ENCODE data around the gene RNF44.

Gene RNF44

DNA sequence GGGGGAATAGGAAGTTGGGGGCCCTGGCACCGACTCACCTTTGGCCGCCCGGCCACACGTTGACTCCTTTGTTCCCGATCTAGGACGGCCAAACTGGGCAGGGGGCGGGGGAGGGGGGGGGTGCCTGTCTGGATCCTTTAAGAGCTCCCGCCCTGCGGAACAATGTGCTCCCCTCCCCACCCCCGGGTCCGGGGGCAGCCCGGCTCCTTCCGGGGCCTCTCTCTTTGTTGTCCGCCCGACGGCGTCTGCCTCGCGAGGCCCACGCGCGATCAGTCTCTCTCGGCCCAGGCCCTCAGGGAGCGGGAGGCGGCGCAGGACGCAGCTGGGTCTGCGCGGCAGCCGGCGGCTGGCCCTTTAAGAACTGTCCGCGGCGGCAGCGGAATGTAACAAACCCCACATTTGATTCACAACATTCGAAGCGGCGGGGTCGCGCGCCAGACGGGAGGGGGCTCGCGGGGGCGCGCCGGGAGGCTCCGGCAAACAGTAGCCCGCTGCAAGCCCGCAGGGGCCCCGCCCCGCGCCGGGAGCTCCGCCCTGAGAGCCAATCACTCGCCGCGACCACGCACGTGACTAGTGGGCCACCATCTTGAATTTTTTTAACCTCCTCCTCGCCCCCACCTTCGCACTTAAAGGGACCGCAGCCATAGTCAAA is at the start of gene RNF44:
Gene RNF44 (minus strand): TSS at position 501 of the 652 bp plus-strand sequence. CDS start 4,930 bp downstream, outside the sequence.
- peak; percentile 96 for DNase-seq (ENCODE audit: low read depth)

DNA sequence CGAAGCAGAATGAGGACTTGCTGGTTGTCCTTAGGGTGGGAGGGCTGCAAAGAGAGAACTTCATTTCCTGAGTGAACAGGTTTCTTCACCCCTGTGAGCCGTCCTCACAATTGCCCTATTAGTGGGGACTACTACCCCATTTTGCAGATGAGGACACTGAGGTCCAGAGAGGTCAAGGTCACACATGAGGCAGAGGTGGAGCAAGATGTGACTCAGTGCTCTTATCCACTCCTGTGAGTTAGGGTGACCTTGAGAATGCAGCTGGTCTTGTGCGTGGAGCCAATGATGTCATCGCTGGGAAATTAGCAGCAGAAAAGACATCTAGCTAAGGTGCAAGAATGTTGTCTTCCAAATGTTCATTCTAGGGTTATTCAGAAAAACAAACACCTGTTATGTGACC is 45.9 kb upstream of the RNF44 start:
- DNase-seq (ENCODE audit: low read depth): no peak

DNA sequence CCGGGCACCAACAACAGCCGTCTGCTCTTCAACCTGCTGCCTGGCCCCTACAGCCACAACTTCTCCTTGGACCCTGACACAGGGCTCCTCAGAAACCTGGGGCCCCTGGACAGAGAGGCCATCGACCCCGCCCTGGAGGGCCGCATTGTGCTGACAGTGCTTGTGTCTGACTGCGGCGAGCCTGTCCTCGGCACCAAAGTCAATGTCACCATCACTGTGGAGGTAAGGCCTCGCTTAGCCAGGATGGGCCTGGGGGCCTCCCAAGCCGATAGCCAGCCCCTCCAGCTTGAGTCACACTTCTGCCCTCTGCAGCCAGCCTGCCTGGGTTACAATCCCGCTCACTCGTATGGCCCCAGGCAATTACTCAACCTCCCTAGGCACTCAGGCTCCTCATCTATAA is 44.2 kb upstream of the RNF44 start:
- DNase-seq (ENCODE audit: low read depth): no peak

DNA sequence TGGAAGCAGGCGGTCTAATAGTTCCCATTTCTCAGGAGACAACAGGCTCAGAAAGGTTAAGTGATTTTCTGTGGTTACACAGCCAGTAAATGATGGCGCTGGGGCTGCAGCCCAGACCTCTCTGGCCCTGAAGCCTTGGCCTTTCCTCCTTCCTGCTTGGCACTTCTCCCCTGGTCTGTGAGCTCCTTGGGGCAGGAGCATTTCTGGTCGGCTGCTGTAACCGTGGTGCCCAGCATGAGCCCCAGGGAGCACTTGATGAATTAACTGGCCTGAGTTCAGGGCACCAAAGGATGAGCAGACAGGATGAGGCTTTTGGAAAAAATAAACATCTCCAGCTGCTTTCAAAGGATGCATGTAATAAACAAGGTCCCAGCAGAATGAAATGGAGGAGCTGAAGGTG is 42.1 kb upstream of the RNF44 start:
- no peak for DNase-seq (ENCODE audit: low read depth)

DNA sequence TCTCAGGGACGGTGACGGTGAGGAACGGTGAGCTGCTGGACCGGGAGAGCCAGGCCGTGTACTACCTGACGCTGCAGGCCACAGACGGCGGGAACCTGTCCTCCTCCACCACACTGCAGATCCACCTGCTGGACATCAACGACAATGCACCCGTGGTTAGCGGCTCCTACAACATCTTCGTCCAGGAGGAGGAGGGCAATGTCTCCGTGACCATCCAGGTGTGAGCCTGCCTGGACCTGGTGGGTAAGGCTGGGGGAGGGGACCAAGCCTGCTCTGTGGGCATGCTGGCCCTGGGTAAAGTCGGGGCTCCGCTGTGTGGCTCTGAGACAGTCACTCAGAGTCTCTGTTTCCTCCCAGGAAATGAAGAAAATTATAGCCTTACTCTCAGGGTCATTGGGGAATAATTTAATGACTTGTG is 41.2 kb upstream of the RNF44 start:
- DNase-seq (ENCODE audit: low read depth): peak; percentile 14

DNA sequence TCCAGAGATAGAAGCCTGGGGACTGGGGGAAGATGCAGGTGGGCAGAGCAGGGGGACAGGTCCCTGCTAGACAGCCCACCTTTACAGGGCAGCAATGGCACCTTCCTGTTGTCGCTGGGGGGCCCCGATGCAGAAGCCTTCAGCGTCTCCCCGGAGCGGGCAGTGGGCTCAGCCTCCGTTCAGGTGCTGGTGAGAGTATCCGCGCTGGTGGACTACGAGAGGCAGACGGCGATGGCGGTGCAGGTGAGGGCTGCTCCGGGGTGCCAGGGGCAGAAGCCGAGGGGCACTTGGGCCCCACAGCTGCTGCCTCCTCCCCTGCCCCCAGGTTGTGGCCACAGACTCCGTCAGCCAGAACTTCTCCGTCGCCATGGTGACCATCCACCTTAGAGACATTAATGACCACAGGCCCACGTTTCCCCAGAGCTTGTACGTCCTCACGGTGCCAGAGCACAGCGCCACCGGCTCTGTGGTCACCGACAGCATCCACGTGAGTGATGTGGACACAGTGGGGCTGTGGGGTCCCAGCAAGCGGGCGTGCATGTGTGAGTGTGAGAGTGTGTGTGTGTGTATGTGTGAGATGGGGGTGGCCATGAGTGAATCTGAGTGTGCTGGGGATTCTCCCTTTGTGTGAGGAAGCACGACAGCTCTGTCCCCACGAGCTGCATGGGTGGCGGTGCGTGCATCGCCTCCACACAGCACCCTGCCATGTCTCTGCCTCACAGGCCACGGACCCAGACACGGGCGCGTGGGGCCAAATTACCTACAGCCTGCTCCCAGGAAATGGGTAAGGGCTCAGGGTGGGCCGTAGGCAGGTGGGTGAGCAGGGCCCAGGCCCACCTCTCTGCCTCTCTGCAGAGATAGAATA is 40.3 kb upstream of the RNF44 start:
- no peak for DNase-seq (ENCODE audit: low read depth)

DNA sequence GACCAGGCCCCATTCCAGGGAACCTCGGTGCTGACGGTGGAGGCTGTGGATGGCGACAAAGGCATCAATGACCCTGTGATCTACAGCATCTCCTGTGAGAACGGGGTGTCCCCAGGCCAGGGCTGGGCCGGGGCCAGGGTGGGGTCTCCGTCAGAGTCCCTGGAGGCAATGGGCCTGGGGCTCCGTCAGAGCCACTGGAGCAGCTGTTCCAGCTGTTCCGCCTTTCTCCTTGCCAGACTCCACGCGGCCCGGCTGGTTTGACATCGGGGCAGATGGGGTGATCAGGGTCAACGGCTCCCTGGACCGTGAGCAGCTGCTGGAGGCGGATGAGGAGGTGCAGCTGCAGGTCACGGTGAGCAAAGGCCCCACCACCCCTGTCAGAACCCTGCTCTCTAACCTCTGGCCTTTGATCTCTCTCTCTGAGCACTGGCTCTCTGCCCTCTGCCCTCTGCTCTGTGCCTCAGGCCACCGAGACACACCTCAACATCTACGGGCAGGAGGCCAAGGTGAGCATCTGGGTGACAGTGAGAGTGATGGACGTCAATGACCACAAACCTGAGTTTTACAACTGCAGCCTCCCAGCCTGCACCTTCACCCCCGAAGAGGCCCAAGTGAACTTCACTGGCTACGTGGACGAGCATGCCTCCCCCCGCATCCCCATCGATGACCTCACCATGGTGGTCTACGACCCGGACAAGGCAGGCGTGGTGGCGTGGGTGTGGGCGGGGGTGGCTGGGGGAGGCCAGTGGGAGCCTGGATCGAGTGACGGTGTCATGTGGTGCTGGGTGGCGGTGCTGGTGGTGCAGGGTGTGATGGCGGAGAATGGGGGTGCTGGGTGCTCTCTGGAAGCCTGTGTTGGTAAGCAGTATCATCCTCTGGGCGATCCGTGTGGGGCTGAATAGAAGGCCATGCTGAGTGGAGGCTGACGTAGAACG is 38.6 kb upstream of the RNF44 start:
- no peak for DNase-seq (ENCODE audit: low read depth)

DNA sequence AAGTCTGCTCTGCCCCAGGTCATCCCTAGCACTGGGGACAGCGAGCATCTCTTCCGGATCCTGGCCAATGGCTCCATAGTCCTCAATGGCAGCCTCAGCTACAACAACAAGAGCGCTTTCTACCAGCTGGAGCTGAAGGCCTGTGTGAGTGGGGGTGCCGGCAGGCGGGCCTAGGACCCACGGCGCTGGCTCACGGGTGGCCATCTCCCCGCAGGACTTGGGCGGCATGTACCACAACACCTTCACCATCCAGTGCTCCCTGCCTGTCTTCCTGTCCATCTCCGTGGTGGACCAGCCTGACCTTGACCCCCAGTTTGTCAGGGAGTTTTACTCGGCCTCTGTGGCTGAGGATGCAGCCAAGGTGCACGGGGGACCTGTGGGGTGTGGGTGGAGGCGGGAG is 37.9 kb upstream of the RNF44 start:
- no peak for DNase-seq (ENCODE audit: low read depth)

DNA sequence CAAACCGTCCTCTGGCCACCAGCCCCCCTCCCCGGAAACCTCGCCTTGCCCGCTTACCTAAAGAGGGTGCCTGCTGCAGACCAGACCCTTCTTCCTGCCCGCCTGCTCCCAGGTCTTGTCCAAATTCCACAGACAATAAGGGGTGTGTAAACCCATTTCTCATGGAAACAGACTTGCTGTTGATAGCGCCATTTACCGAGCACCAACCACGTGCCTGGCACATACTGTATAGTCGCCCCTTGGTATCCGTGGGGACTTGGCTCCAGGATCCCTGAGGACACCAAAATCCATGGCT is 37.0 kb upstream of the RNF44 start:
- DNase-seq (ENCODE audit: low read depth): no peak

DNA sequence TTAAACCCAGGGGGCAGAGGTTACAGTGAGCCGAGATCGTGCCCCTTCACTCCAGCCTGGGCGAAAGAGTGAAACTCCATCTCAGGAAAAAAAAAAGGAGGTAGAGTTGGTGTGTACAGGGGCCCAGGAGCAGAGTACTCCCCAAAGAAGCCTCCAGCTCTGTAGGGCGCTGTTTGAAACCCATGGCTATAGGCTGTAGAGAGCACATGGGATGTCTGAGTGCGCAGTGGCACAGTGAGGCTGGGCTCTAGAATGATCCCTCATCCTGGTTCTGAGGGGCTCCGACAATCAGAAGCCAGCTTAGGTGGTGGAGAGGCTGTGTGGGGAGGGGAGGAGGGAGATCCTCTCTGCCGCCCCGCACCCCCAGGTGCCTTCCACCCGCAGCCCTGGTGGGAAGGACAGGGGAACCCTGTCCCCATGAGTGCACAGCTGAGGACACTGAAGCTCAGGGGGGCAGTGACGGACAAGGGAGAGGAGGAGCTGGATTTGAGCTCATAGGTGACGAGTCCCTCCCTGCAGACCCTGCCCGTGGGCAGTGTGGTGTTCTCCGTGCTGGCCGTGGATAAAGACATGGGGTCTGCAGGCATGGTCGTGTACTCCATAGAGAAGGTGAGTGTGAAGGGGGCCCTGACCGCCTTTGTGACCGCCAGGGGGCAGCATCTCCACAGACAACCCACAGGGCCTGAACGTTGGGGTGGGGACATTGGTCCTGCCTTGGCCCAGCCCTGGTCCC is 36.5 kb upstream of the RNF44 start:
- DNase-seq (ENCODE audit: low read depth): peak; percentile 75

DNA sequence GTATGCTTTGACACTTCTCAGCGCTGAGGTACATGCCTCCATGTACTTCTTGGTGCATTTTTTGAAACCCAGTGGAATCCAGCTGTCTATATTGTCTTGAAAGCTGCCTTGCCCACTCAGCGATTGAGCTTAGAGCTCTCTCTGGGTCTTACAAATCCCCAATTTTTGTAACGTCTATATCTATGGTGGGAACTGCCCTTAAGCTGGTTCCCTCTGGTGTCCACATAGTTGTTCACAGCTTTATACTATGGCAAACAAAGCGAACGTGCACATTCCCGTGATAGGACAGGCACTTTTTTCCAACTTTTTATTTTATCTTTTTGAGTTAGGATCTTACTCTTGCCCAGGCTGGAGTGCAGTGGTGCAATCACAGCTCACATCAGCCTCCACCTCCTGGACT is 32.8 kb upstream of the RNF44 start:
- no peak for DNase-seq (ENCODE audit: low read depth)

DNA sequence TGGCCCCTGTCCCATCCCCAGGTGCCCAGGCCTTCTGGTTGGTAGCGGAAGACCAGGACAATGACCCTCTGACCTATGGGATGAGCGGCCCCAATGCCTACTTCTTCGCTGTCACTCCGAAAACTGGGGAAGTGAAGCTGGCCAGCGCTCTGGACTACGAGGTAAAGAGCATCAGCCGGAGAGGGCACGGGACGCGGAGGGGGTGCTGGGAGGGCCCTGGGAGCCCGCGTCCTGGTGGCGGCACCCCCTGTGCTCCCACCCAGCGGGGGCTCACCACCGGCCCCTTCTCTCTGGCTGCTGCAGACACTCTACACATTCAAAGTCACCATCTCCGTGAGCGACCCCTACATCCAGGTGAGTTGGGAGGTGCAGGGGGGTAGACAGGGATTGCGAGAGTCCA is 31.5 kb upstream of the RNF44 start:
- no peak for DNase-seq (ENCODE audit: low read depth)

DNA sequence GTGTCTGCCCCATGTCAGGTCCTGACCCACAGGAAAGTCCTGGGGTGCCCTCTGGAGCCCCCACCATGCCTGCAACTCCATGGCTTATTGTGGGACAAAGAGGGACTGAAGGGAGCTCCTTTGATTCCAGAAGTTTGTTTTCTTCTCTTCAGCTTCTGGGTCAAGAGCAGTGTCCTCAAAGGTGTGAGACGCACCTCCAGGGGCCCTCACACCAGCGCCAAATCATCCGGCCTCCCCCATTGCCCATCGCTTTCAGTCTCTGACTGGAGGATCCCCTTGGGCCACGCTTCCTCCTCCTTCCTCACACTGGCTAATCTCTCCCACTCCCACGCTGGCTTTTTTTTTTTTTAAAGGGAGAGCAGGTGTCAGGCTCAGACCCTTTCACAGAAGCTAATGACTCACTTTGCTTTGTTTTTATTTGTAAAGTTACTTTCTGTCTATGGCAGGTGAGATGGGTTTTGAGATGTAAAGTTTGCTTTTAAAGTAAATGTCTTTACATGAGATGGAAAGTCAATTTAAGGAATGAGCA is 28.6 kb upstream of the RNF44 start:
- DNase-seq (ENCODE audit: low read depth): no peak

DNA sequence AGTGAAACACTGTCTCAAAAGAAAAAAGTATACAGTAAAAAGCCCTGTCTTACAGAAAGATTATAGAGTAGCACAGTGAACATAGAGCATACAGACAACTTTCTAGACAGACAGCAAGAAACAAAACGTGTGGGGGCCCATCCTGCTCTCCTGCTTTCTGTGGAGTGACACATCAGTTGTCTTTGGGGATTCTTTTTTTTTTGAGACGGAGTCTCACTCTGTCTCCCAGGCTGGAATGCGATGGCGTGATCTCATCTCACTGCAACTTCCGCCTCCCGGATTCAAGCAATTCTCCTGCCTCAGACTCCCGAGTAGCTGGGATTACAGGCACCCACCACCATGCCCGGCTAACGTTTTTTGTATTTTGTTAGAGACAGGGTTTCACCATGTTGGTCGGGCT is 26.8 kb upstream of the RNF44 start:
- no peak for DNase-seq (ENCODE audit: low read depth)

DNA sequence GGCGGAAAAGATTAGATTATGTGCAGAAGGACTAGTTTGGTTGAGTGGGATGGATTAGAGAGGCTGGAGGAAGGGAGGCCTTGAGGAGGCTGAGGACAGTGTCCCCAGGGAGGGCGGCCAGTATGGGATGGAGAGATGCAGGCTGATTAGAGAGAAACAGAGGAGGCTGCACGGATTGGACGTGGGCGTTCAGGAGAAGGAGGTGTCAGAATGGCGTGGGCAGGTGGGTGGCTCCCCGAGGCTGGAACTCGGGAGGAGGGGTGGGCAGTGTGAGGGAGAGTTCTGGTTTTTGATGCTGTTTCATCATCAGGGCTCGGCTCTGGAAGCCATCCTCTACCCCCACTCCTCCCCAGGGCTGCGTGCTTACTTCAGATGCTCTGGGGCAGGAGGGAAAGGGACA is 25.0 kb upstream of the RNF44 start:
- no peak for DNase-seq (ENCODE audit: low read depth)

DNA sequence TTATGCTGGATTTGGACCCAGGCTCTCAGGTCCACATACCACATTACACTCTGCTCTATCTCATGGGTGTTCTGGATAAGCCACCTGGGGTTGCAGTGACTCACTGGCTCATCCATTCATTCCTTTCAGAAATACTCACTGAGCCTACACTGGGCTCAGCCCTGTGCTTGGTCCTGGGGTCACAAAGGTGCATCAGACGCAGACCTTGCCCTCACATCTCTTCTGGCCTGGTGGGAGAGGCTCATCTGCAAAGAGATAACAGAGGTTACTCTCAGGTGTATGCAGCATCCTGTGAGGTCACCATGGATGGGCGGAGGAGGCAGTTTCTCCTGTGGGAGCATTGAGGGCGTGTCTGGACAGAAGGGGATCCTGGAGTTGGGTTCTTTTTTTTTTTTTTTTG is 24.1 kb upstream of the RNF44 start:
- no peak for DNase-seq (ENCODE audit: low read depth)

DNA sequence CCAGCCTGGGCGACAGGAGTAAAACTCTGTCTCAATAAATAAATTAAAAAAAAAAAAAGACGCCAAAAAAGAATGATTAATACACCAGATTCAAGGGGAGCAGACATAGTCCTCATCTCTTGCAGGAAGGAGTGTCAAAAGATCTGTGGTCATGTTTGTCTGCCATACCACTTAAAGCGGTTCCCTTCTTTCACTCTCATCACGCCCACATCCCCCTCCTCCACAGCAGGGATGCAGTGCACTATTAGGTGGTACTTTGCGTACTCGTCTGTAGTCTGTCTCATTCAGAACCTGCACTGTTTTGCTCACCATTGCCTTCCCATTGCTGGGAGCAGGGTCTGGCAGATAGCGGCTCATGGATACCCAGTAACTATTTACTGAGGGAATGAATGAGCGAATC is 23.2 kb upstream of the RNF44 start:
- no peak for DNase-seq (ENCODE audit: low read depth)

DNA sequence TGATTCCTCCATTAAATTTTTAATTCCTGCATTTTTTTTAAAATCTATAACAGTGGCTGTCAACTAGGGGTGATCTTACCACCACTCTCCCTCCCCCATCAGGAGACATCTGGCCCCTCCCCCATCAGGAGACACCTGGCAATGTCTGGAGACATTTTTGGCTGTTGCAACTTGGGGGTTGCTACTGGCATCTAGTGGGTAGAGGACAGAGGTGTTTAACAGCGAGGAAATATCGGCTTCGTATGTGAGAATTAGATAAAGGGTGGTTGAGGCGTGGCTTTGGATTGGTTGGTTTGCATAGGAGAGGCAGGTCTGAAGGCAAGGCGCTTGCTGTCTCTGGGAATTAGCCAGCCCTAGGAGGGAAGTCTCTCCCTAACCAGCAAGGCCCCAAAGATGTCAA is 22.5 kb upstream of the RNF44 start:
- DNase-seq (ENCODE audit: low read depth): no peak

DNA sequence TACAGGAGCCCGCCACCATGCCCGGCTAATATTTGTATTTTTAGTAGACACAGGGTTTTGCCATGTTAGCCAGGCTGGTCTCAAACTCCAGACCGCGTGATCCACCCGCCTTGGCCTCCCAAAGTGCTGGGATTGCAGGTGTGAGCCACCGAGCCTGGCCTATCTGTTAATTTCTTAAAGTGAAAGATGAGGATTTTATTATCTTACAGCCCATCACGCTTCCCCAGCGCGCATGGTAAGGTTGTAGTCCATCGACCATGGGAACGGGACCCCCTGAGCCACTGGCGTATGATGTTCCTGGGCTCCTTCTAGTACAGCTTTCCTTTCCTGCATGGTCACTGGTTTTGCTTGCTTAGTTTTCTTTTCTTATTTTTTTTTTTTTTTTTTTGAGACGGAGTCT is 20.6 kb upstream of the RNF44 start:
- no peak for DNase-seq (ENCODE audit: low read depth)

DNA sequence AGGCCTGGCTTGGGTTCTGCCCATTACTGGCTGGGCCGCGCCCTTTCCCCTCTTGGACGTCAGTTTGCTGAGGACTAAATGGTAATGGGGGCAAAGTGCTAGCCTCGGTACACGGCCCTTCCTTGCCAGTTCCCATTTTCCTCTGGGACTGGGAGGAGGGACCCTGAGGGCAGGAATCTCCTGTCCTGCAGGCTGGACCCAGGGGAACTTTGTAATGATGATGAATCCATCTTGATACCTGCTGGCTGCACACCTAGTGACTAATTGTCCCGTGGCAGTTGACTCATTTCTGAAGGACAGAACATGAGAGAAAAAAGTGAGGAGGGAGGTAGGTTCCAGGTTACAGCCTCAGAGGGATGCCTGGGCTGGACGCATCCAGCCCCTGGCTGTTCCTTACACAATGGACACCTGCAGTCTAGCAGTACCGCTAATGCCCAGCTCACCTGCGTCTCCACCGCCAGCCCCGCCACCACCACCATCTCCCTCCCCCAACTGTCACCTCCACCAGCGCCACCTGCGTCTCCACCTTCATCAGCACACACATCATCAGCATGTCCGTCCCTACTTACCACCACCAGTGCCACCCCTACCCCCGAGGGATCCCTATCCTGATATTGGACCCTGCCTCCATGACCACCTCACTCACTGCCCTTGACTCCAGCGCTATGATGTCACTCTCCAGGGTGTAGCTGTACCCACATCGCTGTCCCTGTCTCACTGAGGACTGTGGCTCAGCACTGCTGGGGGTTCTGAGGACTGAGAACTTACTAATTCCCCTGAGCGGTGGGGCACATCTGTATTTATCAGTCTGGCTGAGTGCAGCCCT is 16.3 kb upstream of the RNF44 start:
- DNase-seq (ENCODE audit: low read depth): no peak

DNA sequence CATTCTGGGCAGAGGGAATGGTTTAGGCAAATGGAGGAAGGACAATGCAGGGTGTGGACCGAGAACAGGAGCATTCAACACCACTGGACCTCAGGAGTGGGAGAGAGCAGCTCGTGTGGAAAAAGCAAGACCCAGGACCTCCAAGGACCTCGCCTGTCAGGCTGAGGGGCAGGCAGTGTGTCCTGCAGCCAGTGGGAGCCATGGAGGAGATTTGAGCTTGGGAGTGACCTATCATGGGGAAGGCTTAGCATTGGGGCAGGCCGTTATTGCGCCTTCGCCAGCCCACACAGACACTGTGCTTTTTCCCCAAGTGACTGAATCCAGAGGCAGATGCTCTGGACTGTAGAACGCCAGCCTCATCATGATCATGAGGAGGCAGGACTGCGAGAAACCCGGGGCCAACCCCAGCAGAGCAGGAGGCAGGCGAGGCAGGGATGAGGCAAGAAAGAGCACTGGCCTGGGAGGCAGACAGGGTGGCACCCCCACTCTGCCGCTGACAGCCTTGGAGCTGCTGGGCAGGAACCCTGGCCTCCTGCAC is 15.2 kb upstream of the RNF44 start:
- no peak for DNase-seq (ENCODE audit: low read depth)
